Liver (tissue), 9 donors: ENCODE measurements around the gene CDC27. TPM values are rescaled to one million over a fixed set of nuclear protein-coding genes. Genes with fewer than 3 reads are reported as not detected.
"Not testable (repeated sequence)": the region's sequence is repeated elsewhere in the genome, so short reads cannot be mapped to it uniquely, and the experiment has no call there.

Source experiments
- DNase-seq: peaks from one replicate; pipeline ENCODE4 v3.0.0-alpha.2; 2017; ENCODE audit warnings: low spot score
- H3K27ac ChIP-seq, 2 donors: one replicate each; pipeline ENCODE4 v1.7.0; 2013; ENCODE audit warnings: inconsistent platforms in 2 of 2, low read length in 2 of 2, control low read depth in 1 of 2, low read depth in 1 of 2, mild to moderate bottlenecking in 1 of 2
- H3K27me3 ChIP-seq, 4 donors: one replicate each; pipeline versions ENCODE4 v1.6.1 to v1.7.0; 2013; ENCODE audit warnings: low read length in 3 of 4, inconsistent platforms in 1 of 4, mild to moderate bottlenecking in 1 of 4, moderate library complexity in 1 of 4; ENCODE audit not compliant: control insufficient read depth in 4 of 4, insufficient read depth in 4 of 4
- H3K36me3 ChIP-seq, 4 donors: one replicate each; pipeline versions ENCODE4 v1.6.1 to v1.7.0; 2013; ENCODE audit warnings: low read length in 3 of 4, mild to moderate bottlenecking in 3 of 4, low read depth in 1 of 4, moderate library complexity in 1 of 4; ENCODE audit not compliant: control insufficient read depth in 4 of 4, insufficient read depth in 3 of 4
- H3K4me1 ChIP-seq, 4 donors: one replicate each; pipeline versions ENCODE4 v1.6.1 to v1.7.0; 2013; ENCODE audit warnings: low read length in 3 of 4, mild to moderate bottlenecking in 3 of 4, moderate library complexity in 1 of 4; ENCODE audit not compliant: control insufficient read depth in 4 of 4, insufficient read depth in 4 of 4
- H3K4me3 ChIP-seq, 3 donors: one replicate each; pipeline versions ENCODE4 v1.6.1 to v1.7.0; 2013; ENCODE audit warnings: low read length in 3 of 3, control low read depth in 1 of 3, low read depth in 1 of 3, mild to moderate bottlenecking in 1 of 3
- H3K9ac ChIP-seq, 2 donors: one replicate each; pipeline ENCODE4 v1.7.0; 2013; ENCODE audit warnings: low read length in 2 of 2, mild to moderate bottlenecking in 2 of 2, moderate library complexity in 2 of 2, control low read depth in 1 of 2, low read depth in 1 of 2
- H3K9me3 ChIP-seq, 4 donors: one replicate each; pipeline versions ENCODE4 v1.6.1 to v1.7.0; 2013; ENCODE audit warnings: low read length in 3 of 4; ENCODE audit not compliant: control insufficient read depth in 4 of 4
- ATF3 ChIP-seq: IDR thresholded peaks from 2 replicates; pipeline ENCODE4 v1.6.1; 2016; ENCODE audit warnings: antibody characterized with exemption
- CTCF ChIP-seq: fragments of 150-350 bp; IDR thresholded peaks from 2 replicates; pipeline ENCODE4 v1.5.1; 2017; ENCODE audit warnings: improper control_type of control experiment, low read depth, low read length; ENCODE audit not compliant: missing input control
- EGR1 ChIP-seq, 2 donors: IDR thresholded peaks; 2 replicates each; pipeline ENCODE4 v1.6.1; 2016 to 2018; ENCODE audit warnings: antibody characterized with exemption in 2 of 2, low read depth in 2 of 2
- FOXA1 ChIP-seq: IDR thresholded peaks from 2 replicates; pipeline ENCODE4 v1.6.1; 2016; ENCODE audit warnings: antibody characterized with exemption
- FOXA2 ChIP-seq: IDR thresholded peaks from 2 replicates; pipeline ENCODE4 v1.6.1; 2016; ENCODE audit warnings: antibody characterized with exemption
- GABPA ChIP-seq, 2 donors: IDR thresholded peaks in 1 of 2; conservative IDR thresholded peaks in 1 of 2; 2 replicates each; pipeline ENCODE4 v1.6.1; 2016; ENCODE audit warnings: antibody characterized with exemption in 2 of 2, mild to moderate bottlenecking in 1 of 2, moderate library complexity in 1 of 2
- HNF4A ChIP-seq, 2 donors: conservative IDR thresholded peaks; 2 replicates each; pipeline ENCODE4 v1.6.1; 2016; ENCODE audit warnings: antibody characterized with exemption in 2 of 2, mild to moderate bottlenecking in 2 of 2
- HNF4G ChIP-seq: IDR thresholded peaks from 2 replicates; pipeline ENCODE4 v1.6.1; 2016; ENCODE audit warnings: antibody characterized with exemption
- JUND ChIP-seq, 2 donors: IDR thresholded peaks; 2 replicates each; pipeline ENCODE4 v1.6.1; 2016; ENCODE audit warnings: antibody characterized with exemption in 2 of 2
- NR2F2 ChIP-seq: IDR thresholded peaks from 2 replicates; pipeline ENCODE4 v1.6.1; 2016; ENCODE audit warnings: antibody characterized with exemption
- RAD21 ChIP-seq, 2 donors: IDR thresholded peaks; 2 replicates each; pipeline ENCODE4 v1.6.1; 2016; ENCODE audit warnings: antibody characterized with exemption in 2 of 2, mild to moderate bottlenecking in 2 of 2
- REST ChIP-seq: IDR thresholded peaks from 2 replicates; pipeline ENCODE4 v1.6.1; 2016; ENCODE audit warnings: antibody characterized with exemption, mild to moderate bottlenecking
- RXRA ChIP-seq, 2 donors: IDR thresholded peaks; 2 replicates each; pipeline ENCODE4 v1.6.1; 2017 to 2018; ENCODE audit warnings: antibody characterized with exemption in 2 of 2, mild to moderate bottlenecking in 1 of 2
- SP1 ChIP-seq: IDR thresholded peaks from 2 replicates; pipeline ENCODE4 v1.6.1; 2018; ENCODE audit warnings: antibody characterized with exemption, mild to moderate bottlenecking
- TAF1 ChIP-seq: conservative IDR thresholded peaks from 2 replicates; pipeline ENCODE4 v1.6.1; 2016; ENCODE audit warnings: antibody characterized with exemption, mild to moderate bottlenecking
- YY1 ChIP-seq: IDR thresholded peaks from 2 replicates; pipeline ENCODE4 v1.6.1; 2016; ENCODE audit warnings: antibody characterized with exemption, mild to moderate bottlenecking
- ZBTB33 ChIP-seq: IDR thresholded peaks from 2 replicates; pipeline ENCODE4 v1.6.1; 2016; ENCODE audit warnings: antibody characterized with exemption
- WGBS: extraction: QIAGEN DNeasy Blood & Tissue Kit; methylation state at CpG from one replicate; pipeline ENCODE4 v1.1.7; 2013; 5-methylcytosine and 5-hydroxymethylcytosine counted together
- polyA plus RNA-seq, 2 donors: library from polyadenylated mRNA; stranded (reverse) in 1 of 2; unstranded in 1 of 2; fragments of 200-250 nt in 1 of 2; fragments of >200 nt in 1 of 2; fragmentation: Nextera tagmentation in 1 of 2; extraction: Ambion mirVana in 1 of 2; gene quantifications; one replicate each; pipeline versions ENCODE4 v1.2.1 to v1.2.3, GENCODE V29; 2013 to 2015
- total RNA-seq, 2 donors: library from RNA; depleted of rRNA; stranded (reverse); fragments of >200 nt; gene quantifications; one replicate each; pipeline ENCODE4 v1.2.3, GENCODE V29; 2014
- TF ChIP-seq, protein P1 (sequence below): IDR thresholded peaks from 2 replicates; pipeline ENCODE4 v1.6.1; 2016; ENCODE audit warnings: antibody characterized with exemption
- donor health status: healthy.
- donor health status: healthy.
- donor health status: healthy.
- donor health status: healthy.
- donor health status: healthy.

CDC27 gene
- total and polyA plus RNA-seq, 4 donors, result 16.8 to 148 (median 27.1) TPM

- no peak for DNase-seq
- Histone ChIP-seq H3K27me3 (no peaks in the 10 kb centered on the region), H3K9me3 (no peaks in the 10 kb centered on the region), H3K4me3 (no peak overlapping the region), H3K36me3 (peaks cover 8 to 35% (median 26%) of the 10 kb centered on the region in 4 donors), H3K9ac (no peak overlapping the region), H3K27ac (no peak overlapping the region), H3K4me1 (no peaks in the 10 kb centered on the region)
- 100% methylated on average over 1 of the region's 1 CpG for WGBS
- TF ChIP-seq GABPA (IDR thresholded peaks at IDR 0.05 in 1 of 2, conservative IDR thresholded peaks at IDR 0.05 in 1 of 2), result no peak
- no peak for TF ChIP-seq HNF4A (conservative IDR thresholded peaks at IDR 0.05)
- TF ChIP-seq ZBTB33, result no peak
- no peak for TF ChIP-seq YY1
- TF ChIP-seq CTCF, result no peak
- TF ChIP-seq TAF1, result no peak
- TF ChIP-seq RXRA (IDR thresholded peaks at IDR 0.05), result no peak
- no peak for TF ChIP-seq REST
- no peak for TF ChIP-seq EGR1 (IDR thresholded peaks at IDR 0.05; ENCODE audit: low read depth in 2 of 2)
- TF ChIP-seq, protein P1, sequence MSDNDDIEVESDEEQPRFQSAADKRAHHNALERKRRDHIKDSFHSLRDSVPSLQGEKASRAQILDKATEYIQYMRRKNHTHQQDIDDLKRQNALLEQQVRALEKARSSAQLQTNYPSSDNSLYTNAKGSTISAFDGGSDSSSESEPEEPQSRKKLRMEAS, result no peak
- no peak for TF ChIP-seq NR2F2
- TF ChIP-seq ATF3, result no peak
- no peak for TF ChIP-seq FOXA1
- no peak for TF ChIP-seq JUND (IDR thresholded peaks at IDR 0.05)
- no peak for TF ChIP-seq HNF4G
- TF ChIP-seq RAD21 (IDR thresholded peaks at IDR 0.05), result no peak
- no peak for TF ChIP-seq SP1
- TF ChIP-seq FOXA2, result no peak
Measured at GRCh38 chr17:47135235-47135634, 53.9 kb downstream of the CDC27 start.

- not testable (repeated sequence) for H3K4me1 ChIP-seq, H3K9me3 ChIP-seq, H3K9ac ChIP-seq, DNase-seq, H3K27ac ChIP-seq, H3K4me3 ChIP-seq, H3K27me3 ChIP-seq
- 93% methylated on average over 5 of the region's 5 CpGs for WGBS
- H3K36me3 ChIP-seq, result peaks cover 6 to 29% (median 21%) of the 10 kb centered on the region in 4 donors
Measured at GRCh38 chr17:47134354-47134753, 54.7 kb downstream of the CDC27 start.
